Measurements from ENCODE around the gene TNFRSF1B. TPM values are rescaled to one million over a fixed set of nuclear protein-coding genes. Genes with fewer than 3 reads are reported as not detected.

The TNFRSF1B gene
- total RNA-seq, 3 donors from 2014 or later, result 218 to 255 (median 229) TPM

DNA sequence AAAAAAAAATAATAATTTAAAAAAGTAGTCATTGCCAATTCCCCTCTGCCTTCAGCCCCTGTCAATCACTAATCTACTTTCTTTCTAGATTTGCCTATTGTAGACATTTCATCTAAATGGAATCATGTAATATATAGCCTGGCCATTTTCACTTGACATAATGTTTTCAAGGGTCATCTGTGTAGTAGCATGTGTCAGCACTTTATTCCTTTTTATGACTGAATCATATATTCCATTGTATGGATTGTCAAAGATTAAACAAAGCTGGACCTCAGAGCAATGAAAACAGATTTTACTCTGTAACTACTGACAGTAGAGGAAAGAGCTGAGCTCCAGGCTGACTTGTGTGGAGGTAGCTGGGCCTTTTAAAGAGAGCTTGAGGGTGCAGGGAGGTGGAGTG is 78.9 kb downstream of the TNFRSF1B start:
- Mint-ChIP-seq H3K36me3 (ENCODE audit: insufficient read depth) (peaks cover 40% of the 10 kb centered on the region), H3K27me3 (ENCODE audit: low read depth) (no peaks in the 10 kb centered on the region), H3K4me3 (no peak overlapping the region), H3K4me1 (ENCODE audit: low read depth) (no peaks in the 10 kb centered on the region), H3K9me3 (no peaks in the 10 kb centered on the region)
- no peak for DNase-seq
- ATAC-seq, result no peak

GRCh38 chr1:12246584-12246983 is 79.8 kb downstream of the TNFRSF1B start:
- Mint-ChIP-seq H3K36me3 (ENCODE audit: insufficient read depth) (peaks cover 45% of the 10 kb centered on the region), H3K27me3 (ENCODE audit: low read depth) (no peaks in the 10 kb centered on the region), H3K4me3 (no peak overlapping the region), H3K4me1 (ENCODE audit: low read depth) (no peaks in the 10 kb centered on the region), H3K9me3 (no peaks in the 10 kb centered on the region)
- ATAC-seq, result no peak
- DNase-seq, result no peak

DNA sequence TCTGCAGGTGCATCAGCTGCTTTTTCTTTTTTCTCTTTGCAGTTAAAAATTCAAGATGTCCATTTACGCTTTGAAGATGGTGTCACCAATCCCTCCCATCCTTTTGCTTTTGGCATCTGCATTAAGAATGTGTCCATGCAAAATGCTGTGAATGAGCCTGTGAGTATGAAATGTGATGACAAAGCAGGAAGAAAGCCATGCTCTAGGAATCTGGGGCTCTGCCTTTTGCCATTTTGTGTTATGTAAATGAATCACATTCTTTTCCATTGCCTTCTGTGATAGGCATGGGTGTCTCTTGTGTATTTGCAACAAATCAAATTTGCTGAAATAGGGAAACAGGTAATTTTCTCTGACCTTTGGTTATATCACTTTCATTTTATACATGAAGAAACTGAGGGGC is 82.4 kb downstream of the TNFRSF1B start:
- Mint-ChIP-seq H3K27me3 (ENCODE audit: low read depth) (no peaks in the 10 kb centered on the region), H3K4me1 (ENCODE audit: low read depth) (no peaks in the 10 kb centered on the region), H3K9me3 (no peaks in the 10 kb centered on the region), H3K36me3 (ENCODE audit: insufficient read depth) (peaks cover 47% of the 10 kb centered on the region), H3K4me3 (no peak overlapping the region)
- ATAC-seq, result no peak
- DNase-seq, result no peak

- H3K9me3 Mint-ChIP-seq, result no peaks in the 10 kb centered on the region
- no peaks in the 10 kb centered on the region for H3K4me1 Mint-ChIP-seq (ENCODE audit: low read depth)
- H3K36me3 Mint-ChIP-seq (ENCODE audit: insufficient read depth), result peaks cover 42% of the 10 kb centered on the region
- DNase-seq, result no peak
- no peak overlapping the region for H3K4me3 Mint-ChIP-seq
- no peak for ATAC-seq
- no peaks in the 10 kb centered on the region for H3K27me3 Mint-ChIP-seq (ENCODE audit: low read depth)
These were observed 83.0 kb downstream of the TNFRSF1B start for GRCh38 chr1:12249748-12250147.

GRCh38 chr1:12251442-12251841 is 84.7 kb downstream of the TNFRSF1B start:
- Mint-ChIP-seq H3K4me3 (no peak overlapping the region), H3K27me3 (ENCODE audit: low read depth) (no peaks in the 10 kb centered on the region), H3K4me1 (ENCODE audit: low read depth) (no peaks in the 10 kb centered on the region), H3K36me3 (ENCODE audit: insufficient read depth) (peaks cover 34% of the 10 kb centered on the region), H3K9me3 (no peaks in the 10 kb centered on the region)
- ATAC-seq (no peak), DNase-seq (no peak)

GRCh38 chr1:12255913-12256312 is 89.1 kb downstream of the TNFRSF1B start:
- no peaks in the 10 kb centered on the region for H3K27me3 Mint-ChIP-seq (ENCODE audit: low read depth)
- peaks cover 43% of the 10 kb centered on the region for H3K36me3 Mint-ChIP-seq (ENCODE audit: insufficient read depth)
- no peaks in the 10 kb centered on the region for H3K4me1 Mint-ChIP-seq (ENCODE audit: low read depth)
- DNase-seq, result no peak
- no peaks in the 10 kb centered on the region for H3K9me3 Mint-ChIP-seq
- no peak for ATAC-seq
- no peak overlapping the region for H3K4me3 Mint-ChIP-seq

DNA sequence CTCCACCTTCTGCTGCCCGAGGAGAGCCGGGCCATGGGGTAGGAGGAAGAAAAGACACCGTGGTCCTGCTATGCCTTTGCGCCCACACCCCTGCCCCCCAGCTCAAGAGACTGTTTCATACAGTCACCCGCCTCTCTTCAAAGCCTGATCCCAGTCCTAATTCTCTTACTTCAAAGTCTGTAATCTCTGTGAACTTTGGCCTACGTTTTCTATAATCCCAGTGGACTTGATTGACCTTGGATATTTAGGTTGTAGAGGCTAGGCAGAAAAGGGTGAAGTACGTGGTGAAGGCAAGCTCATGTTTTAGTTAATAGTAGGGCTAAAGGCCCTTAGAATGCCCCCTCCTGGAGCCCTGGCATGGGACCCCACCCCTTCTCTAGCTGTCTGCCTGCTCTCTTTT is 91.5 kb downstream of the TNFRSF1B start:
- Mint-ChIP-seq H3K27me3 (ENCODE audit: low read depth) (no peaks in the 10 kb centered on the region), H3K9me3 (no peaks in the 10 kb centered on the region), H3K36me3 (ENCODE audit: insufficient read depth) (peaks cover 52% of the 10 kb centered on the region), H3K4me3 (no peak overlapping the region), H3K4me1 (ENCODE audit: low read depth) (no peaks in the 10 kb centered on the region)
- DNase-seq (no peak), ATAC-seq (no peak)

Other genes starting within 250 kb of the TNFRSF1B start
- gene KIAA2013, start 240.6 kb upstream of the TNFRSF1B start, total RNA-seq, result 10 to 100 TPM; 31.4 to 39.3 (median 35.0) TPM
- 10 to 100 TPM; 11.8 to 20.4 (median 16.1) TPM for gene PLOD1, start 232.3 kb upstream of the TNFRSF1B start, total RNA-seq
- gene MFN2, start 186.5 kb upstream of the TNFRSF1B start, total RNA-seq, result 100 to 1,000 TPM in 1 of 3 donors, 10 to 100 TPM in 2; 96.2 to 105 (median 96.7) TPM
- gene MIIP, start 147.5 kb upstream of the TNFRSF1B start, total RNA-seq, result 10 to 100 TPM; 51.9 to 58.3 (median 53.2) TPM
- gene TNFRSF8, start 103.7 kb upstream of the TNFRSF1B start, total RNA-seq, result 10 to 100 TPM; 13.7 to 17.5 (median 14.9) TPM
- gene VPS13D, start 63.0 kb downstream of the TNFRSF1B start, total RNA-seq, result 10 to 100 TPM; 24.0 to 26.6 (median 26.5) TPM